Measurements from ENCODE around the gene OPN5.

The OPN5 gene

GRCh38 chr6:47789553-47789952 lies 7.7 kb downstream of the OPN5 start:
- no peak for DNase-seq

- DNase-seq, result no peak
These were observed 10.4 kb downstream of the OPN5 start for GRCh38 chr6:47792216-47792733.

- DNase-seq, result no peak
These were observed 12.8 kb downstream of the OPN5 start for GRCh38 chr6:47794577-47795135.

GRCh38 chr6:47801984-47802383 lies 20.2 kb downstream of the OPN5 start:
- DNase-seq, result no peak

- no peak for DNase-seq
These were observed 23.0 kb downstream of the OPN5 start for GRCh38 chr6:47804821-47805220.

GRCh38 chr6:47809873-47810272 lies 28.0 kb downstream of the OPN5 start:
- no peak for DNase-seq

GRCh38 chr6:47810885-47811284 lies 29.1 kb downstream of the OPN5 start:
- no peak for DNase-seq

- no peak for DNase-seq
These were observed 29.6 kb downstream of the OPN5 start for GRCh38 chr6:47811443-47811842.

- DNase-seq, result no peak
These were observed 35.9 kb downstream of the OPN5 start for GRCh38 chr6:47817749-47818148.

- no peak for DNase-seq
These were observed 37.6 kb downstream of the OPN5 start for GRCh38 chr6:47819461-47819860.

- DNase-seq, result no peak
These were observed 41.2 kb downstream of the OPN5 start for GRCh38 chr6:47822856-47823554.

GRCh38 chr6:47832386-47833100 lies 50.7 kb downstream of the OPN5 start:
- no peak for DNase-seq

- no peak for DNase-seq
These were observed 52.4 kb downstream of the OPN5 start for GRCh38 chr6:47834196-47834595.

- DNase-seq, result no peak
These were observed 54.2 kb downstream of the OPN5 start for GRCh38 chr6:47836046-47836445.

- DNase-seq, result no peak
These were observed 54.8 kb downstream of the OPN5 start for GRCh38 chr6:47836639-47837038.

GRCh38 chr6:47839645-47840044 lies 57.8 kb downstream of the OPN5 start:
- no peak for DNase-seq

GRCh38 chr6:47844881-47845280 lies 63.0 kb downstream of the OPN5 start:
- no peak for DNase-seq

- no peak for DNase-seq
These were observed 64.9 kb downstream of the OPN5 start for GRCh38 chr6:47846752-47847151.

GRCh38 chr6:47851091-47851490 lies 69.3 kb downstream of the OPN5 start:
- no peak for DNase-seq

- no peak for DNase-seq
These were observed 70.9 kb downstream of the OPN5 start for GRCh38 chr6:47852727-47853126.

- no peak for DNase-seq
These were observed 71.9 kb downstream of the OPN5 start for GRCh38 chr6:47853766-47854165.

- DNase-seq, result no peak
These were observed 73.1 kb downstream of the OPN5 start for GRCh38 chr6:47854971-47855370.

- DNase-seq, result no peak
These were observed 77.3 kb downstream of the OPN5 start for GRCh38 chr6:47859175-47859574.

- DNase-seq, result no peak
These were observed 80.9 kb downstream of the OPN5 start for GRCh38 chr6:47862731-47863130.
